Inflammatory macrophage (primary cell): Measurements from ENCODE around the gene EMC8.
"Not testable (repeated sequence)": the region's sequence is repeated elsewhere in the genome, so short reads cannot be mapped to it uniquely, and the experiment has no call there.

Experiments
- DNase-seq, 2 donors: peaks; one replicate each; pipeline ENCODE4 v3.0.0-alpha.2; 2020 to 2022
- total RNA-seq, 18 experiments: gene quantifications; one replicate each; lab custom pipeline; 2026; ENCODE audit warnings: mixed read lengths in 6 of 18, inconsistent platforms in 2 of 18; lab: John Stamatoyannopoulos, UW

Gene EMC8
- 14.4 to 39.4 (median 27.1) reads per million in 18 experiments for total RNA-seq

DNA sequence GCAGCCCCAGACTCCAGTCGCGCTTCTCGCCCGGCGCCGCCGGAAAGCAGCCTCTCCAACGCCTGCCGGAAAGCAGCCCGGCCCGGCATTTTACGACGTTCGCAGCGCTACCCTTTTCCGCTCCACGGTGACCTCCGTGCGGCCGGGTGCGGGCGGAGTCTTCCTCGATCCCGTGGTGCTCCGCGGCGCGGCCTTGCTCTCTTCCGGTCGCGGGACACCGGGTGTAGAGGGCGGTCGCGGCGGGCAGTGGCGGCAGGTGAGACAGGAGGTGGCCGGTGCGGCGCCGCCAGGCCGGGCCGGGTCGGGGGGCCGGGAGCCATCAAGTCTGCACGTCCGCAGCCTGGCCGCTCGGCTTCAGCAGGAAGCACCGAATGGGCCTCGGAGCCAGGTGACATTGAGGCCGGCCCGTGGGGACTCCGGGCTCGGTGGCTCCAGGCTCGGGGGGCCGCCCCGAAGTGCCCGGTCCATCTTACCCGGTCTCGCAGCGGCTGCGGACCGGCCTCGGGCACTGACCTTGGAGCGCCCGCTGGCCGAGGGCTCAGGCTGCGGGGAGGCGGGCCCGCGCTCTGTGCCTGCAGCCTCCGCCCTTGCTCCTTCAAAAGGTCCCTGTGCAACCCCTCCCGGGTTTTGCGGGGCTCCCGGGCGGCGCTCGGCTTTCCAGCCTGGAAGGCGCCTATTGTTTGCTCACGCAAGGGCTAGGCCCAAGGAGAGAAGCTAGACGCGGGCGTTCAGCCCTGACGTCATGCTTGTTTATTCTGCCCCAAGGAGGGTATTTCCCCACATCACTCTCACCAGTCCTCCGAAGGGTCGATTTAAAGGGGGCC, at the start of gene EMC8, which contains the start of gene COX4I1:
TSS of gene EMC8 (minus strand) at position 48 of the 824 bp plus-strand sequence. CDS start 249 bp downstream, outside the sequence.
TSS of gene COX4I1 (plus strand) at position 199 of the 824 bp plus-strand sequence. CDS start 1,511 bp downstream, outside the sequence.
- DNase-seq: peak; percentile 94 to 96

GRCh38 chr16:85848986-85849385, 49.6 kb upstream of the EMC8 start:
- no peak for DNase-seq

- no peak for DNase-seq
These were observed 48.6 kb upstream of the EMC8 start for GRCh38 chr16:85847681-85848601.

DNA sequence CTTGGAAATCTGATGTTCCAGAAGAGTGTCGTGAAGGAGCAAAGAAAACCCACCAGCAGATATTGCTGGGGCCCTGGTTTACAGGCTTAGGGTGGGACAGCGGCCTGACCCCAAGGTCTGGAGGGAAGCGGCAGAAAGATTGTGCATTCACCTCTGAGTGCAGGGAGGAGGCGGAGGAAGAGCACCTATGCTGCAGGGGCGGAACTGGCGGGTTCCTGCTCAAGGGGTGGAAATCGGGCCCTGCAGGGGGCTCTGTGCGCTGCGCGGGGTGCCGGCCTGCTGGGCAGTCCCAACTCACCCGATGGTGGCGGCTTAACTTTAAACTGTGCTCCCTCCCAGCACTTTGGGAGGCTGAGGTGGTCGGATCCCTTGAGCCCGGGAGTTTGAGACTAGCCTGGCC, 47.7 kb upstream of the EMC8 start:
- no peak for DNase-seq

- no peak for DNase-seq
These were observed 47.1 kb upstream of the EMC8 start for GRCh38 chr16:85846461-85846860.

DNA sequence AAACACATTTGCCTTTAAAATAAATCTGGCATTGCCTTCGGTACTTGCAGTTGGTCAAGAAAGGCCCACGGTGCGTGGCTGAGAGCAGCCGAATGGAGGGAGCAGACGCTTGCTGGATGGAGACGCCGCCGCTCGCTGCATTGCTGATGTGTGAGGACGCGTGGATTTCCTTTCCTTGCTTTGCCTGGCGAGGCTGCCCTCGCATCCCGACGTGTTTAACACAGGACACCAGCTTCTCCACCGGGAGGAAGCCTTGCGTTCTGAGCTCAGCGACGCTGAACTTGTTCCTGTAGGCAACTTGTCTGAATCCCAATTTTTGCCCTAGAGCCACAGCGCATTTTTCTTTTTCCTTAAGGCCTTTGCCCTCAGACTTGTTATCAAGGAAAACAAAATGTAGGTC, 45.9 kb upstream of the EMC8 start:
- DNase-seq: no peak

GRCh38 chr16:85844786-85845185, 45.4 kb upstream of the EMC8 start:
- peak; percentile 29 to 45 for DNase-seq

GRCh38 chr16:85844169-85844481, 44.8 kb upstream of the EMC8 start:
- no peak for DNase-seq

GRCh38 chr16:85843471-85844168, 44.3 kb upstream of the EMC8 start:
- DNase-seq: no peak

DNA sequence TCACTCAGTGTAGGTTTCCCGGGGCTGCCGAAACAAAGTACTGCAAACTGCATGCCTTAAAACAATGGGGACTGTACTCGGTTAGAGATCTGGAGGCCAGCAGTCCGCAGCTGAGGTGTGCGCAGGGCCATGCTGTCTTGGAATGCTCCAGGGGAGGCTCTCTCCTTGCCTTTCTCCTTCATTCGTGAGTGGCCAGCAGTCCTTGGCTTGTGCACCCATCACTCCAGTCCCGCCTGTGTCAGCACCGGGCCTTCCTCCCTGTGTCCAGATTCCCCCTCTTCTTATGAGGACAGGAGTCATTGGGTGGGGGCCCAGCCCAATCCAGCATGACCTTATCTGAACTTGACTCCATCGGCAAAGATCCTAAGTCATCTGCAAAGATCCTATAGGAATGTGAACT, 43.5 kb upstream of the EMC8 start:
- no peak for DNase-seq

DNA sequence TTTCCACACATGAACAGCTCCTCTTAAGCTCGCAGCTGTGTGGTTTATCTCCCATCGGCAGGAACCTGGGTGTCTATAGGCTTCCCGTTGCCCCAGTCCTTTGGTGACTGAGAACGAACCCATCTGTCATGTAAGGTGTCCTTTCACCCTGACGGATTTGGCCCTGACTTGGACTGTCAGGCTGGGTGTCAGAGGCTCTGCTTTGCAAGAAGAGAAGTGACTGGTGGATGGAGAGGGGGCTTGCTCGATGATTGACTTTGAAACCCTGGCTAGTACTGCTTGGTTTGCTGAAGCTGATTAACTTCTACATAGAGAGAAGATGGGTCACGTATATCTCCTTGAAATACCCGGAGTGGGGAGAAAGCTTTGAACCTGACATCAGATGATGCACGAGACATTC, 43.1 kb upstream of the EMC8 start:
- no peak for DNase-seq

- no peak for DNase-seq
These were observed 41.5 kb upstream of the EMC8 start for GRCh38 chr16:85840801-85841200.

DNA sequence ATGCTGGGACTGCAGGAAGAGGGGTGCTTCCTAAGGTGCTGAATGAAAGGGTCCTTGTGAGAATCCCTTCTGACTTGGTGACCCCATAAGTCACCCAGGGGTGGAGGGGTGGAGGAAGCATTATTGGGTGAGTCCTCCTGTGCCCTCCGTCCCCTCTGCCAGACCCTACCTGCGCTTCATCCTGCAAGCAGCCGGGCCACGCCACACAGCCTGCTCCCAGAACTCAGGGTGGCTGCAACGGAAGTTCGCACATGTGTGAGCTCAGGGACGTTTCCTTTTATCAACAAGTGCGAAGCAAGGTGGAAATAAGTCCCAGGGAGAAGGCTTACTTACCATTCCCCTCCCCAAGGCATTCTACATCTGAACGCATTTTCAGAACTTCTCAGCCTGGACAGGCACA, 41.1 kb upstream of the EMC8 start:
- no peak for DNase-seq

DNA sequence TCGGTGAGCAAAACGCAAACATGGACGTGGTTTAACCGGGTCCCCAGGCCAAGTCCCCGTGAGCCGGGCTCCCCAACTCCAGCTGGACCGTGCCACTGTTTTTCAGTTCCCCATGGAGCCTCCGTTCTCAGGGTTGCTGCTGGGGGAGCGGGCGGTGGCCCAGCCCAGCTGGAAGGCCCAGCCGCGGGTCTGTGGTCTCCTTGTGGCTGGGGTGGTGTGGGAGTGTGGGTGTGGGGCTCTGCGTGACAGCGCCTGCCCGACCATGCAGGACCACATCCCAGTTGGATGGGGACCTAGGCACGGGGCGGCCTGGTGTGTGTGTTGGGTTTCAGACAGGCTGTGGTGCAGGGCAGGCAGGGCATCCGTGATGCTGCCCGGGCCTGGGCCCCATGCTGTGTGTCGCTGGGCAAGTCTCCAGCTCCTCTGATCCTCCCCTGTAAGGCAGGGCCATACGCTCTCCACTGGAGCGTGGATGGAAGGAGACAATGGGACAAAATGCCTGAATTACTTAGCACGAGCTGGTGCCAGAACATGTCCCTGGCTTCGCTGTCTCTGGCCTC, 40.4 kb upstream of the EMC8 start:
- no peak for DNase-seq

GRCh38 chr16:85838876-85839585, 39.7 kb upstream of the EMC8 start:
- no peak for DNase-seq

- peak; percentile 92 to 93 for DNase-seq
These were observed 39.0 kb upstream of the EMC8 start for GRCh38 chr16:85838381-85838780.

- not testable (repeated sequence) for DNase-seq
These were observed 38.3 kb upstream of the EMC8 start for GRCh38 chr16:85837654-85838053.

DNA sequence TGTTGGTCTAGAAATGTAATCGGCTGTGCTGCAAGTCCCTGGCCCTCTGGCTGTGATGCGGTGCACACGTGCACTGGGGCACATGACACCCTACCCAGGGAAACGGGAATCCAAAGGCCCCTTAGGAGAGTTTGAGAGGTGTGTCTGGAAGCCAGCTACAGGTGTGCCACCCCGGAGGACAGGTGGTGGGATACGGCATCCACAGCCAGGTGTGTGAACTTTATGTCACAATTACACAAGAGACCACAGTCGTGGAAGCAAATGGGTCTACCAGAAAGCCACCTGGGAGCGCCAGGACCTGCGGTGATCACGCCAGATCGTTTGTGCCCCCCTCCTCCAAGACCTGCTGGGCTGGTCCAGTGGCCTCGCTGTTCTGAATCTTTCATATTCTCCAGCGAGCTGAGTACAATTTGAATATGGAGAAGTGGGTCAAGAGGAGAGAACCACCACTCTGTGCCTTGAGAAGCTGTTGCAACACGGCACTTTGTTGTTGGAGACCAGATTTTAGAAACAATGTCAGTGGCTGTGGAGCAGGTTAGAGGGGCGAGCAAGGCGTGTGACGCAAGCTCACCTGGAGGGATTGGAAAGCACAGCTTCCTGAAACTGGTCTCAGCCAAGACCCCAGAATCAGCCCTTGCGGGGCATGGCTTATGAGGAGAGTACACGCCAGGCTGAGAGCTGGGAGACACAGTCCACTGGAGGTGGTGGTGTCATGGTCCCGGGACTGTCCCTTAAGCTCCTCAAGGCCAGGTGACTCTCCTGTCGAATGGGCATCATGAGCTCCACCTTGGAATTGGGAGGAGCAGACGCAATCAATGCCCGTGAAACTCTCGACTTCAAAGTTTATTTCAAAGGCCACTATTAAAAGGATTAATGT, 37.6 kb upstream of the EMC8 start:
- peak; percentile 47 to 49 for DNase-seq

DNA sequence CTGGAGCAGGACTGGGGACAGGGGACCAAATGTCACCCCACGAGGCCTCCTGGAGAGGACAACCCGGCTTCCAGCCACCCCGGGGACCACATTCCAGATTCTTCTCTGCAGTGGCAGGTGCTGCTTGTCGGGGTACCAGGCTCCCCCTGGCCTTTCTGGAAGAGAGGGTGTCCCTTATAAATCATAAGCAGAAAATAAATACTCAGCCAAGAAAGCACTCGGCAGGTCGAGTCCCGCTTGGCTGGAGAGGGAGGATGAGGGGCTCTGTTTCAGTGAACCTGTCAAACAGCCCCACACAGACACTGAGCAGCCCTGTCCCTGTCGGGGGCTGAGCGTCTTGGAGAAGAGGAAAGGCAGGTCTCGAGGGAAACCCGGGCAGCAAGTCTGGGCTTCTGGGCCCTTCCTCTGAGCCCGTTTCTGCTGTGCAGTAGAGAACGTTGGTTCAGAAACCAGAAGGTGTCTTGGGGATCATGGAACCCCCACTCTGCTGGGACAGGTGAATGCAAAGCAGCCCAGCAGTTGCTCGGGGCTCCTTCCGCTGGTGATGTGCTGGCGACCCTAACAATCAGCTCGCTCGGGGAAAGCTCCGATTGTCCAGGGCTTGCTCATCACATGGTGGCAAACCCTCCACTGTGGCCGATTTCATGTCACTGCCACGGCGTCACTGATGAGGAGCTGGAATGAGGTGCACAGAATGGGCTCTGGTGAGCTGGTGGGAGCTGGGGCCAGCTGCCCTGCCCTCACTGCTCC, 36.8 kb upstream of the EMC8 start:
- DNase-seq: no peak

DNA sequence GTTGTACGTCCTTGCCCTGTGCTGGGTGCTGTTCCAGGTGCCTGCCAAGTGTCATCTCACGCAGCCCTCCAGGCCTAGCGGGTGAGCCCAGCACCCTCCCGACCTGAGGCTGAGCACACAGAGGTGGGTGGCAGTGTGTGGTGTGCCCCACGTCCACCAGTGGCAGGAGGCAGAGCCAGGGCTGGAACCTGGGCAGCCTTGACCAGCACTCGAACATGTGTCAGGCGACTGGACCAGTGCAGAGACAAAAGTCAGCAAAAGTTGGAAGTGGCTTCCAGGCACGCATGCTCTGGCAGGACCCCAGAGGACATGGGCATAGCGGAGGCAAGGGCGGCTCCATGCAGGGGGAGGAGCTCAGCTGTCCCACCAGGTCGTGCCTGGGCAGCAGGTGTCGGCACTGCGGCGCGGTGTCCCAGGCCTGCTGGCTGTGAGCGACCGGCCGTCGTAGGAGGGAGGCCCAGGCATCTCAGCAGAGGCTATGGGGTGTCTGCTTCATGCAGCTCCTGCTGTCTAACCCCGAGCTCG, 35.9 kb upstream of the EMC8 start:
- DNase-seq: no peak
